ENCODE results near the gene CDC42BPA.

Gene CDC42BPA

DNA sequence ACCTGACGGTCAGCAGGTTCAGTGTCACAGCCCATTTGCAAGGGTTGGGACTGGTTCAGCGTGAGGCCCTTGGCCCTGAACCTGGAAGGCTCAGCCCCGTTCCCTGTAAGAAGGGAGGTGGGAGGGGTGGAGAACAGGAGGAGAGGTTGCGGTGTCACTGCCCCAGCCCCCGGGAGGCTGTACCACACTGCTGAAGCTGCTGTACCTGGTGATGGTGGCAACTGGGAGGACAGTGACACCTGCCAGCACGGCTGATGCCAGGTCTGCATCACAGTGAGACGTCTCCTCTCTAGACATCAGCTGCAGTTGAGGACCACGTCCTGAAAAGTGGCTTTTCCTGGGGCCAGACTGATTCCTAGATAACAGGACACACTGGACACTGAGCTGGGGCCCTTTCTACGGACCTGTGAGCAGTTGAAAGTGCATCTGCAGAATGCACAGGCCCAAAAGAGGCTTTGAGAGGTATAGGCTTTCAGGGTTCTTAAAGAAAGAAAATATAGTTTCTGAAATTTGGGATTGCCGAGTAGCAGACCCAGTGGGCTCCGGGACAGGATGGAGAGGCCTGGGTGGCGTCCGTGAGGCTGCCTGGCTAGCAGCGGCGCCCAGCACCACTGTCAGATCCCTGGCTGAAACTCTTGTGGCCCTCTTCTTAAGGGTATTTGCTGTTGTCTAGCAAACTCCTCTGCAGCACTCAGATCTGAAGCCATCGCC lies 330.5 kb downstream of the CDC42BPA start:
- no peak overlapping the region for H3K4me3 ChIP-seq (ENCODE audit: low read length)

DNA sequence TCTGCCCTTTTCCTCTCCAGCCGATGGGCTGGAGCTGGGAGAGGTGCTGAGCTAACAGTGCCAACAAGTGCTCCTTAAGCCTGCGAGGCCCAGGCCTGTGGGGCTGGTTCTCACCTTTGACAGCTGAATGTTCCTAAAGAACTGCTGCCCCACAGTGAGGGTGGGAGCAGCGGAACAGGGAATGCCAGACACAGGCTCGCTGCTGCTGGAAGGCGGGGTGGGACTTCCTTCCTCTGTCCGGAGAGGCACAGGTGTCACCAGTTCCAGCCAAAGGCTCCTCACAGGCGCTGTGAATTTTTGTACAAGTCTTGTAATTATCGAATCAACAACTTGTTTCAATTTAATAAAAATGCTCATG lies 331.1 kb downstream of the CDC42BPA start:
- DNase-seq (ENCODE audit: low read depth): no peak
- TF ChIP-seq, protein P1, sequence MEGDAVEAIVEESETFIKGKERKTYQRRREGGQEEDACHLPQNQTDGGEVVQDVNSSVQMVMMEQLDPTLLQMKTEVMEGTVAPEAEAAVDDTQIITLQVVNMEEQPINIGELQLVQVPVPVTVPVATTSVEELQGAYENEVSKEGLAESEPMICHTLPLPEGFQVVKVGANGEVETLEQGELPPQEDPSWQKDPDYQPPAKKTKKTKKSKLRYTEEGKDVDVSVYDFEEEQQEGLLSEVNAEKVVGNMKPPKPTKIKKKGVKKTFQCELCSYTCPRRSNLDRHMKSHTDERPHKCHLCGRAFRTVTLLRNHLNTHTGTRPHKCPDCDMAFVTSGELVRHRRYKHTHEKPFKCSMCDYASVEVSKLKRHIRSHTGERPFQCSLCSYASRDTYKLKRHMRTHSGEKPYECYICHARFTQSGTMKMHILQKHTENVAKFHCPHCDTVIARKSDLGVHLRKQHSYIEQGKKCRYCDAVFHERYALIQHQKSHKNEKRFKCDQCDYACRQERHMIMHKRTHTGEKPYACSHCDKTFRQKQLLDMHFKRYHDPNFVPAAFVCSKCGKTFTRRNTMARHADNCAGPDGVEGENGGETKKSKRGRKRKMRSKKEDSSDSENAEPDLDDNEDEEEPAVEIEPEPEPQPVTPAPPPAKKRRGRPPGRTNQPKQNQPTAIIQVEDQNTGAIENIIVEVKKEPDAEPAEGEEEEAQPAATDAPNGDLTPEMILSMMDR (conservative IDR thresholded peaks at IDR 0.05; ENCODE audit: low read length): no peak
- no peak overlapping the region for H3K4me3 ChIP-seq (ENCODE audit: low read length)

More for the DNA sequence above, 330.5 kb downstream of the CDC42BPA start:
- no peak for DNase-seq (ENCODE audit: low read depth)
- TF ChIP-seq, protein P1 (conservative IDR thresholded peaks at IDR 0.05; ENCODE audit: low read length): no peak

DNA sequence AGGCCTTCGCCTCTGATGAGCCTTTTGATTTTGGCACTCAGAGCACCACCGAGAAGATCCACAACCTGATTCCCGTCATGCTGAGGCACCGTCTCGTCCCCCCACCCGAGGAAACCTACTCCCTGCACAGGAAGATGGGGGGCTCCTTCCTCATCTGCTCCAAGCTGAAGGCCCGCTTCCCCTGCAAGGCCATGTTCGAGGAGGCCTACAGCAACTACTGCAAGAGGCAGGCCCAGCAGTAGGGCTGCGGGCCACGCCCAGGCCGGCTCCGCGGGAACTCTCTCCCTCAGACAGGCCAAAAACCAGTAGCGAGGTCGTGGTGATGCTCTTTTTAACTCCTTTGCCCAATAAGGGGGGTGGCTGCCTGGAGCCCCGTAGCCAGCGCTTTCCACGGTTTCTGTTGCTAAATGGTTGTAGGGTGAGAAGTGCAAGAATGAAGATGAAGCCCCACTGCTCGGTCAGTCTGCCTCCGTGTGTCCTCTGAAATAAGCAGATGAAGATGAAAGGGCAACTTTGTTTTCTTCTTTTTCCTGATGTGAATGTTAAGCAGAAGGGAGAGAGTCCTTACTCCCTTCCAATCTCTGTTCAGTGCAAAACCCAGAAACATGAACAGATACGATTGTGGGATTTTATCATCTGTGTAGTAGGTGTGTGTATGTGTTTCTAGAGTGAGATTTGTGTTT lies 331.7 kb downstream of the CDC42BPA start:
- H3K4me3 ChIP-seq (ENCODE audit: low read length): no peak overlapping the region
- TF ChIP-seq, protein P1 (conservative IDR thresholded peaks at IDR 0.05; ENCODE audit: low read length): no peak
- DNase-seq (ENCODE audit: low read depth): no peak

DNA sequence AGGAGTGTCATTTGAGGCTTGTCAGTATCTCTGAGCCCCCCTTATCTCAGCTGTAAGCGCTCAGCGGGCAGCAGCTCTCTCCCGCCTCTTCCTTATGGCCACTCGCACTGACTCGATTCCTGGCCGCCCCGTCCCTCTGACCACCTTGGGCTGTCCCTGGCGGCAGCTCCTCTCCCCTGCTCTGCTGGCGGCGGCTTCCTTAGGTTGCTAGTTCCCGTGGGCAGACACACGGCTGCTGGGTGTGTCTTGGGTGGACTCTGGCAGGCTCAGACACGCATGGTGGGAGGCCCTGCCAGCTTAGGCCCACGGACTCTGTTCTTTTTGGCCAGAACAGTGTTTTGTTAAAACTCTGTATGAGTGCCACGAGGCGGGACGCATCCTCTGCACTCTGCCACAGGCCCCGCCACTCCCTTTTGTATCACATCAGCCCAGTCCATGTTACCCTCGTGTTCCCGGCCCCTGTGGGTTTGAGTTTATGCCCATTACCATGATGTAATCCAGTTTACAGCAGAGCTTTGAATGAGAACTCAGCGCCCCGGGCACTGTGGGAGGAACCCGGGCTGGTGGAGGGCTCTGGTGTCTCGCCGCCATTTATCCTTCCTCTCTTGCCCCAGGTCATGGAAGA lies 332.3 kb downstream of the CDC42BPA start:
- TF ChIP-seq, protein P1 (conservative IDR thresholded peaks at IDR 0.05; ENCODE audit: low read length): no peak
- no peak for DNase-seq (ENCODE audit: low read depth)
- H3K4me3 ChIP-seq (ENCODE audit: low read length): no peak overlapping the region

DNA sequence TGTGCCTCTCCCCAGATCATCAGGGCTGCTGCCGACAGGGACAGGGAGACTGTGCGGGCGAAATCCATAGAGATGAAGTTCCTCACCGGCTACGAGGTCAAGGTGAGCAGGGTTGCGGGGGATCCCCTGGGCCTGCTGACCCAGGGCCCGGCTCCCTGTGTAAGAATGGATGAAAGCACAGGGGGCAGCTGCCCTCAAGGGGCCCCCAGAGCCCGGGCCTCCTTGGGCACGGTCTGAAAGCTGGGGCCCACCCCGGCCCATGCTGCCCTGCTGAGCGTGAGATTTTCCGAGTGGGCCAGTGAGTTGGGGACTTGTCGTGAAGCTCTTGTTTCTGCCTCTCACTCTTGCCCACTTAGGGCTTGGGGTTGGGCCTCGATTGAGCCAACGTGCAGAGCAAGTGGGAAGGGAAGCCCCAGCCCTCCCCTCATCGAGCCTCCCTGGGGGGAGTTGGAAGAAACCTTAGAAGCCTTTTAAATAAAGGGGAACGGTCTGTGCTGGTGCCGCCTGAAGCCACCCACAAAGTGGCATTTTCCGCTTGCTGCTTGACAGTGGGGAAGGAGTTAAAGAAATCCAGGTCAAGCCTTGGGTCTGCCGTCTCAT lies 333.0 kb downstream of the CDC42BPA start:
- no peak overlapping the region for H3K4me3 ChIP-seq (ENCODE audit: low read length)
- TF ChIP-seq, protein P1 (conservative IDR thresholded peaks at IDR 0.05; ENCODE audit: low read length): no peak
- DNase-seq (ENCODE audit: low read depth): no peak

DNA sequence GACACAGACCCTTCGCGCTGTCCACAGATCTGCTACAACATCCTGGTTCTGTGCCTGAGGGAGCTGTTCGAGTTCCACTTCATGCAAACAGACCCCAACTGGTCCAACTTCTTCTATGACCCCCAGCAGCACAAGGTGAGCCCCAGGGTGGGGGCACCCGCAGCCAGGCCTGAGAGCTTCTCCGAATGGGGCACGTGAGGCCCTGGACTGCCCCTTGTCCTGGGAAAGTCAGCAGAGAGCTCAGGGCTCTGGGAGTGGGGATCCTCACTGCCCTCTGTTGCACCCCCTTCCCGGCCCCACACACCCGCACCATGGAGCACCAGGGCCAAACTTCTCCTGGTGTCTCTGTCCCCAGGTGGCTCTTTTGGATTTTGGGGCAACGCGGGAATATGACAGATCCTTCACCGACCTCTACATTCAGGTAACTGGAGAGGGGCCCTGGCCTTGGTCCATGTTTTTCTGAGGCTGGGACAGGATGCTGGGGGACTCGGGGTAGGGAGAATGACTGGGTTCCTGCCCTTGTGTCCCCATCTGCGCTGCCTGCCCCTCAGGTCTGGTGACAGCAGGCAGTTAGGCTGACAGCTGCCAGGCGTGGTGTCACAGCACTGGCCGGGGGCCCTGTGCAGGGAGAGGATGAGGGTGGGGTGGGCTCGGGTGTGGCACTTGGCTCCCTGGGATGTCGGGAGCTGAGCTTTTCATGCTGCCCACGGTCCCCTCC lies 333.6 kb downstream of the CDC42BPA start:
- no peak overlapping the region for H3K4me3 ChIP-seq (ENCODE audit: low read length)
- TF ChIP-seq, protein P1 (conservative IDR thresholded peaks at IDR 0.05; ENCODE audit: low read length): no peak
- DNase-seq (ENCODE audit: low read depth): no peak

Measured in AG10803 (cell line).